ENCODE measurements around the gene PACRG. TPM values are rescaled to one million over a fixed set of nuclear protein-coding genes. Genes with fewer than 3 reads are reported as not detected.

The PACRG gene
- total RNA-seq, 1 experiment from 2014 or later: 0.44 TPM

DNA sequence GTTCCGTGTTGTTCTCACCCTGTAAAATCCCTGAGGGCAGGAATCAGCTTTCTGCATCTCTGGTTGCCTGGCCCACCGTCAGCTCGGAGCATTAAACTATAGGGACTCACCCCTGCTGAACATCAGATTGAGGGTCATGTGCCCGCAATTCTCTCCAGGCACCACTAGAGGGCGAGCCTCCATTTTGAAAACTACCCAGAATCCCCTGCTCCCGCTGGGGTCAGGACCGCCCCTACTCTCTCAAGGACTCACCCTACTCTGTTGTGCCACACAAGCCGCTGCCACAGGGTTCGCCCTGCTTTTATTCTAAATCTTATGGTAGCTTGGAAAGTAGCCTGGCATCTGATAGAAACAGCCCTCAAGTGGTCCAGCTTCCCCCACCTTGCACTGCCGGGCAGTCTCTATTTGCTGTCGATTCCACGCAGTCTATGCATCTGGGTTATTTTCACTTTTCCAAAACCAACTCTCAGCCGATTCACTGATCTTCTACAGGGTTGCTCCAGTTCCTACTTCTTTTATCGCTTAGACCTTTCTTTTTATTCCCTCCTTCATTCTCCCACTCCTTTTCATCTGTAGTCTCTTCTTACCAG is 442.6 kb downstream of the PACRG start:
- CTCF ChIA-PET: interaction anchor here (0.6 to 1.6 kb wide), 8 partner anchors 8 to 263 kb away, joined by 3 to 7 read pairs (median 3); no protein-coding TSS in a partner anchor
- Mint-ChIP-seq H3K27ac (no peak overlapping the region), H3K36me3 (peaks cover 4% of the 10 kb centered on the region), H3K27me3 (ENCODE audit: low read depth) (no peaks in the 10 kb centered on the region), H3K4me1 (peaks cover 4% of the 10 kb centered on the region; the same call in 1 of the 2 replicates), H3K9me3 (peaks cover 16% of the 10 kb centered on the region), H3K4me3 (no peak overlapping the region)
- peak; percentile 89 for ATAC-seq
- DNase-seq (ENCODE audit: low spot score): peak; percentile 52
- POLR2A ChIA-PET: no interaction called here
- TF ChIP-seq HMGA2 (CRISPR knock-in tag; IDR thresholded peaks at IDR 0.05) (no peak), NR2C2 (CRISPR knock-in tag; IDR thresholded peaks at IDR 0.05) (no peak), CBFB (CRISPR knock-in tag; IDR thresholded peaks at IDR 0.05; ENCODE audit: low read depth) (no peak), OVOL2 (CRISPR knock-in tag; IDR thresholded peaks at IDR 0.05; ENCODE audit: borderline replicate concordance) (no peak), MXD4 (CRISPR knock-in tag; IDR thresholded peaks at IDR 0.05; ENCODE audit: borderline replicate concordance) (no peak), ZNF138 (CRISPR knock-in tag; conservative IDR thresholded peaks at IDR 0.05) (no peak), ETV6 (CRISPR knock-in tag; IDR thresholded peaks at IDR 0.05) (0 out of 2 replicates have a peak, but pooled peaks have one; percentile 19), NR3C1 (CRISPR knock-in tag; conservative IDR thresholded peaks at IDR 0.05; ENCODE audit: low read depth) (no peak), SP1 (CRISPR knock-in tag; conservative IDR thresholded peaks at IDR 0.05) (no peak), IRF2 (CRISPR knock-in tag; IDR thresholded peaks at IDR 0.05; ENCODE audit: borderline replicate concordance, low read depth) (no peak), ZNF671 (CRISPR knock-in tag; IDR thresholded peaks at IDR 0.05) (no peak), SMAD3 (CRISPR knock-in tag; IDR thresholded peaks at IDR 0.05; ENCODE audit: borderline replicate concordance) (no peak)
- TF ChIP-seq, protein P1, sequence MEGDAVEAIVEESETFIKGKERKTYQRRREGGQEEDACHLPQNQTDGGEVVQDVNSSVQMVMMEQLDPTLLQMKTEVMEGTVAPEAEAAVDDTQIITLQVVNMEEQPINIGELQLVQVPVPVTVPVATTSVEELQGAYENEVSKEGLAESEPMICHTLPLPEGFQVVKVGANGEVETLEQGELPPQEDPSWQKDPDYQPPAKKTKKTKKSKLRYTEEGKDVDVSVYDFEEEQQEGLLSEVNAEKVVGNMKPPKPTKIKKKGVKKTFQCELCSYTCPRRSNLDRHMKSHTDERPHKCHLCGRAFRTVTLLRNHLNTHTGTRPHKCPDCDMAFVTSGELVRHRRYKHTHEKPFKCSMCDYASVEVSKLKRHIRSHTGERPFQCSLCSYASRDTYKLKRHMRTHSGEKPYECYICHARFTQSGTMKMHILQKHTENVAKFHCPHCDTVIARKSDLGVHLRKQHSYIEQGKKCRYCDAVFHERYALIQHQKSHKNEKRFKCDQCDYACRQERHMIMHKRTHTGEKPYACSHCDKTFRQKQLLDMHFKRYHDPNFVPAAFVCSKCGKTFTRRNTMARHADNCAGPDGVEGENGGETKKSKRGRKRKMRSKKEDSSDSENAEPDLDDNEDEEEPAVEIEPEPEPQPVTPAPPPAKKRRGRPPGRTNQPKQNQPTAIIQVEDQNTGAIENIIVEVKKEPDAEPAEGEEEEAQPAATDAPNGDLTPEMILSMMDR (IDR thresholded peaks at IDR 0.05): peak; percentile 90
- TF ChIP-seq, protein P2, sequence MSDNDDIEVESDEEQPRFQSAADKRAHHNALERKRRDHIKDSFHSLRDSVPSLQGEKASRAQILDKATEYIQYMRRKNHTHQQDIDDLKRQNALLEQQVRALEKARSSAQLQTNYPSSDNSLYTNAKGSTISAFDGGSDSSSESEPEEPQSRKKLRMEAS (CRISPR knock-in tag; IDR thresholded peaks at IDR 0.05): no peak
- TF ChIP-seq, protein P3, sequence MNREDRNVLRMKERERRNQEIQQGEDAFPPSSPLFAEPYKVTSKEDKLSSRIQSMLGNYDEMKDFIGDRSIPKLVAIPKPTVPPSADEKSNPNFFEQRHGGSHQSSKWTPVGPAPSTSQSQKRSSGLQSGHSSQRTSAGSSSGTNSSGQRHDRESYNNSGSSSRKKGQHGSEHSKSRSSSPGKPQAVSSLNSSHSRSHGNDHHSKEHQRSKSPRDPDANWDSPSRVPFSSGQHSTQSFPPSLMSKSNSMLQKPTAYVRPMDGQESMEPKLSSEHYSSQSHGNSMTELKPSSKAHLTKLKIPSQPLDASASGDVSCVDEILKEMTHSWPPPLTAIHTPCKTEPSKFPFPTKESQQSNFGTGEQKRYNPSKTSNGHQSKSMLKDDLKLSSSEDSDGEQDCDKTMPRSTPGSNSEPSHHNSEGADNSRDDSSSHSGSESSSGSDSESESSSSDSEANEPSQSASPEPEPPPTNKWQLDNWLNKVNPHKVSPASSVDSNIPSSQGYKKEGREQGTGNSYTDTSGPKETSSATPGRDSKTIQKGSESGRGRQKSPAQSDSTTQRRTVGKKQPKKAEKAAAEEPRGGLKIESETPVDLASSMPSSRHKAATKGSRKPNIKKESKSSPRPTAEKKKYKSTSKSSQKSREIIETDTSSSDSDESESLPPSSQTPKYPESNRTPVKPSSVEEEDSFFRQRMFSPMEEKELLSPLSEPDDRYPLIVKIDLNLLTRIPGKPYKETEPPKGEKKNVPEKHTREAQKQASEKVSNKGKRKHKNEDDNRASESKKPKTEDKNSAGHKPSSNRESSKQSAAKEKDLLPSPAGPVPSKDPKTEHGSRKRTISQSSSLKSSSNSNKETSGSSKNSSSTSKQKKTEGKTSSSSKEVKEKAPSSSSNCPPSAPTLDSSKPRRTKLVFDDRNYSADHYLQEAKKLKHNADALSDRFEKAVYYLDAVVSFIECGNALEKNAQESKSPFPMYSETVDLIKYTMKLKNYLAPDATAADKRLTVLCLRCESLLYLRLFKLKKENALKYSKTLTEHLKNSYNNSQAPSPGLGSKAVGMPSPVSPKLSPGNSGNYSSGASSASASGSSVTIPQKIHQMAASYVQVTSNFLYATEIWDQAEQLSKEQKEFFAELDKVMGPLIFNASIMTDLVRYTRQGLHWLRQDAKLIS (CRISPR knock-in tag; IDR thresholded peaks at IDR 0.05; ENCODE audit: borderline replicate concordance): no peak
- TF ChIP-seq, protein P4, sequence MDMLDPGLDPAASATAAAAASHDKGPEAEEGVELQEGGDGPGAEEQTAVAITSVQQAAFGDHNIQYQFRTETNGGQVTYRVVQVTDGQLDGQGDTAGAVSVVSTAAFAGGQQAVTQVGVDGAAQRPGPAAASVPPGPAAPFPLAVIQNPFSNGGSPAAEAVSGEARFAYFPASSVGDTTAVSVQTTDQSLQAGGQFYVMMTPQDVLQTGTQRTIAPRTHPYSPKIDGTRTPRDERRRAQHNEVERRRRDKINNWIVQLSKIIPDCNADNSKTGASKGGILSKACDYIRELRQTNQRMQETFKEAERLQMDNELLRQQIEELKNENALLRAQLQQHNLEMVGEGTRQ (CRISPR knock-in tag; IDR thresholded peaks at IDR 0.05): peak; percentile 64
- TF ChIP-seq, protein P5, sequence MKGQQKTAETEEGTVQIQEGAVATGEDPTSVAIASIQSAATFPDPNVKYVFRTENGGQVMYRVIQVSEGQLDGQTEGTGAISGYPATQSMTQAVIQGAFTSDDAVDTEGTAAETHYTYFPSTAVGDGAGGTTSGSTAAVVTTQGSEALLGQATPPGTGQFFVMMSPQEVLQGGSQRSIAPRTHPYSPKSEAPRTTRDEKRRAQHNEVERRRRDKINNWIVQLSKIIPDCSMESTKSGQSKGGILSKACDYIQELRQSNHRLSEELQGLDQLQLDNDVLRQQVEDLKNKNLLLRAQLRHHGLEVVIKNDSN (CRISPR knock-in tag; IDR thresholded peaks at IDR 0.05): peak; percentile 65; the same call in 1 of the 2 replicates

DNA sequence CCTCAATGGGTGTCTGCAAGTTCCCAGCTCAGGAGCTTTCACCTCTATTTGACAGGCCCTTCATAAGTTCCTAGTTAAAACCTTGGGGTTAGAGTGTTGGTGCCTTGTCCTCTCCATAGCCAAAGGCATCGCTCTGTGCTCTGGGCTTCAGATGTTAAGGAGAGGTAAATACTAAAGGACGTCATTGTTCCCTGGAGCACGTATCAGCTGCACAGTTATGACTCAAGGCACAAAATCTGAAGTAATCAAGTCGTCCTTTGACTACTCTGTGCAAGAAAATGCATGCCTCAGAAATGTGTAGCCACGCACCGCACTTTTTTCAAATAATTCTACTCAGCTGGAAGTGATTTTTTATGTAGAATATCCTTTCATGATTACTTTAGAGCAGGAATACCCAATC is 446.0 kb downstream of the PACRG start:
- ChIA-PET POLR2A (no interaction called here), CTCF (no interaction called here)
- Mint-ChIP-seq H3K9me3 (peaks cover 16% of the 10 kb centered on the region), H3K4me3 (no peak overlapping the region), H3K27me3 (ENCODE audit: low read depth) (no peaks in the 10 kb centered on the region), H3K36me3 (peaks cover 4% of the 10 kb centered on the region), H3K27ac (no peak overlapping the region), H3K4me1 (peaks cover 8% of the 10 kb centered on the region; the same call in 1 of the 2 replicates)
- DNase-seq (ENCODE audit: low spot score) (no peak), ATAC-seq (no peak)
- TF ChIP-seq ZNF396 (CRISPR knock-in tag; IDR thresholded peaks at IDR 0.05; ENCODE audit: borderline replicate concordance): no peak
- no peak for TF ChIP-seq IRF2 (CRISPR knock-in tag; IDR thresholded peaks at IDR 0.05; ENCODE audit: borderline replicate concordance, low read depth)
- TF ChIP-seq RORB (CRISPR knock-in tag; IDR thresholded peaks at IDR 0.05): no peak
- TF ChIP-seq NFYB (CRISPR knock-in tag; conservative IDR thresholded peaks at IDR 0.05; ENCODE audit: low read depth): no peak
- no peak for TF ChIP-seq ESRRA (CRISPR knock-in tag; IDR thresholded peaks at IDR 0.05; ENCODE audit: borderline replicate concordance)
